HepG2 (cell line): ENCODE data around the gene GJC2. TPM values are rescaled to one million over a fixed set of nuclear protein-coding genes. Genes with fewer than 3 reads are reported as not detected.

Source experiments
- AHR ChIP-seq: IDR thresholded peaks from 2 replicates; pipeline ENCODE4 v1.6.1; 2018; ENCODE audit warnings: missing genetic modification reagents, missing compliant biosample characterization
- MNT ChIP-seq: fragments of 450-650 bp; IDR thresholded peaks from 2 replicates; pipeline ENCODE4 v1.6.1; 2016
- MTERF4 ChIP-seq: sonication (generic); formaldehyde crosslinking; IDR thresholded peaks from 2 replicates; pipeline ENCODE4 v1.8.0; 2023; ENCODE audit warnings: mild to moderate bottlenecking, missing genetic modification reagents
- ZNF616 ChIP-seq: sonication (generic); formaldehyde crosslinking; IDR thresholded peaks from 2 replicates; pipeline ENCODE4 v1.5.0; 2020; ENCODE audit warnings: low read depth, mild to moderate bottlenecking, missing genetic modification reagents
- ZNF646 ChIP-seq: sonication (generic); formaldehyde crosslinking; IDR thresholded peaks from 2 replicates; pipeline ENCODE4 v1.9.0; 2021; ENCODE audit warnings: mild to moderate bottlenecking, missing genetic modification reagents
- ZNF883 ChIP-seq: sonication (generic); formaldehyde crosslinking; IDR thresholded peaks from 2 replicates; pipeline ENCODE4 v1.5.1; 2020; ENCODE audit warnings: mild to moderate bottlenecking, missing genetic modification reagents; ENCODE audit errors: not compliant biosample characterization
- polyA plus RNA-seq, 8 experiments: library from polyadenylated mRNA; depleted of rRNA in 3 of 8; stranded (reverse) in 7 of 8; unstranded in 1 of 8; fragments of >200 nt; fragmentation: Illumina TruSeq in 4 of 8; extraction: Trizol in 4 of 8; gene quantifications; 2 replicates each; pipeline versions ENCODE4 v1.2.1 to v1.2.3, GENCODE V29; 2011 to 2016; ENCODE audit warnings: low read depth in 4 of 8, missing spikeins in 1 of 8, mixed read lengths in 1 of 8; ENCODE audit not compliant: insufficient read depth in 1 of 8
- total RNA-seq, 5 experiments: library from RNA; depleted of rRNA; stranded (reverse); fragments of >200 nt; fragmentation: Illumina TruSeq; extraction: Trizol; gene quantifications; 2 replicates each; pipeline ENCODE4 v1.2.3, GENCODE V29; 2016; ENCODE audit warnings: low read depth in 1 of 5

GJC2 gene
- total and polyA plus RNA-seq, 2 of the 13 experiments (the other 11 are each of a cell fraction or from before 2014, with no cell fraction given): 1.6 to 3.8 TPM

GRCh38 chr1:228143480-228144192 is 6.1 kb upstream of the GJC2 start (continued):
- TF ChIP-seq ZNF646 (CRISPR knock-in tag): peak; percentile 48; the same call in 1 of the 2 replicates
- TF ChIP-seq MTERF4 (CRISPR knock-in tag): no peak
- TF ChIP-seq AHR (CRISPR knock-in tag): no peak
- TF ChIP-seq ZNF883 (CRISPR knock-in tag): no peak
- no peak for TF ChIP-seq ZNF616 (CRISPR knock-in tag)
- TF ChIP-seq MNT: peak; percentile 74
- TF ChIP-seq, all 625 proteins: peak for 2
